IMR-90 (cell line): ENCODE results near the gene TRMT10C. TPM values are rescaled to one million over a fixed set of nuclear protein-coding genes. Genes with fewer than 3 reads are reported as not detected.
"Not testable (repeated sequence)": the region's sequence is repeated elsewhere in the genome, so short reads cannot be mapped to it uniquely, and the experiment has no call there.

Experiments
- ATAC-seq: fragments of 200-7000 bp; cut with Tn5 transposase; 2 replicates; pipeline ENCODE4 v1.9.1; 2020; ENCODE audit warnings: low read depth, mild to moderate bottlenecking, moderate library complexity
- BruUV-seq: library from RNA; stranded (reverse); fragments of 400-500 nt; replicated peaks from 2 replicates; lab custom pipeline; 2021; lab: Mats Ljungman, UMichigan
- CTCF ChIA-PET: fragments of 300-600 bp; formaldehyde crosslinking; extraction: SDS; loops from one replicate; lab custom pipeline; 2021; ENCODE audit warnings: antibody characterized with exemption; lab: Yijun Ruan, JAX
- POLR2A ChIA-PET: fragments of 300-600 bp; sonication (Branson Sonifier 250); formaldehyde crosslinking; loops from one replicate; lab custom pipeline; 2022; ENCODE audit warnings: antibody characterized with exemption; ENCODE audit not compliant: unreplicated experiment; lab: Charles Lee
- DNase-seq: peaks from one replicate; pipeline ENCODE4 v3.0.0; 2013
- H2AFZ ChIP-seq: replicated peaks from 2 replicates; pipeline ENCODE3; 2013; ENCODE audit warnings: low read length, mild to moderate bottlenecking; ENCODE audit not compliant: poor library complexity
- H2AK5ac ChIP-seq: 2 replicates; pipeline ENCODE4 v1.6.1; 2013; ENCODE audit warnings: low read depth, low read length, inconsistent platforms
- H2AK9ac ChIP-seq: replicated peaks from 2 replicates; pipeline ENCODE3; 2013; ENCODE audit warnings: mild to moderate bottlenecking, low read depth, low read length, moderate library complexity; ENCODE audit not compliant: poor library complexity
- H2BK120ac ChIP-seq: 2 replicates; pipeline ENCODE4 v1.6.1; 2013; ENCODE audit warnings: low read depth, low read length, inconsistent platforms
- H2BK15ac ChIP-seq: 3 replicates; pipeline ENCODE4 v1.6.1; 2013; ENCODE audit warnings: low read depth, low read length, inconsistent platforms
- H2BK20ac ChIP-seq: 2 replicates; pipeline ENCODE4 v1.6.1; 2013; ENCODE audit warnings: low read depth, mild to moderate bottlenecking, inconsistent platforms, low read length, moderate library complexity
- H2BK5ac ChIP-seq: 2 replicates; pipeline ENCODE4 v1.6.1; 2013; ENCODE audit warnings: mild to moderate bottlenecking, low read depth, low read length, inconsistent platforms; ENCODE audit not compliant: poor library complexity, severe bottlenecking
- H3K14ac ChIP-seq: replicated peaks from 2 replicates; pipeline ENCODE4 v1.6.1; 2013; ENCODE audit warnings: low read depth, low read length, inconsistent platforms
- H3K18ac ChIP-seq: 2 replicates; pipeline ENCODE4 v1.6.1; 2013; ENCODE audit warnings: low read depth, low read length, control low read depth
- H3K23ac ChIP-seq: 2 replicates; pipeline ENCODE4 v1.6.1; 2013; ENCODE audit warnings: low read depth, low read length, inconsistent platforms
- H3K27ac ChIP-seq: 2 replicates; pipeline ENCODE4 v1.5.1; 2013; ENCODE audit warnings: mild to moderate bottlenecking, control low read depth, low read length; ENCODE audit not compliant: insufficient read depth
- H3K27me3 ChIP-seq: 2 replicates; pipeline ENCODE4 v1.6.1; 2013; ENCODE audit warnings: low read length; ENCODE audit not compliant: control insufficient read depth, insufficient read depth
- H3K36me3 ChIP-seq: 2 replicates; pipeline ENCODE4 v1.6.1; 2013; ENCODE audit warnings: low read length, mixed read lengths; ENCODE audit not compliant: control insufficient read depth, insufficient read depth
- H3K4ac ChIP-seq: 2 replicates; pipeline ENCODE4 v1.6.1; 2013; ENCODE audit warnings: low read depth, low read length, inconsistent platforms
- H3K4me1 ChIP-seq: 2 replicates; pipeline ENCODE4 v1.6.1; 2013; ENCODE audit warnings: low read length, mixed read lengths; ENCODE audit not compliant: control insufficient read depth, insufficient read depth
- H3K4me2 ChIP-seq: 2 replicates; pipeline ENCODE4 v1.6.1; 2013; ENCODE audit warnings: low read depth, mild to moderate bottlenecking, control low read depth, low read length, moderate library complexity
- H3K4me3 ChIP-seq: 2 replicates; pipeline ENCODE4 v1.5.1; 2013; ENCODE audit warnings: low read depth, mild to moderate bottlenecking, control low read depth, low read length, moderate library complexity; ENCODE audit not compliant: insufficient read depth
- H3K56ac ChIP-seq: 2 replicates; pipeline ENCODE4 v1.6.1; 2013; ENCODE audit warnings: low read length, inconsistent platforms; ENCODE audit not compliant: insufficient read depth; ENCODE audit errors: extremely low read depth
- H3K79me1 ChIP-seq, 2 experiments: 2 replicates each; pipeline ENCODE4 v1.6.1; 2013; ENCODE audit warnings: low read length in 2 of 2, inconsistent platforms in 1 of 2, low read depth in 1 of 2
- H3K9ac ChIP-seq: 2 replicates; pipeline ENCODE4 v1.6.1; 2013; ENCODE audit warnings: low read depth, low read length, control low read depth
- H3K9me1 ChIP-seq: 2 replicates; pipeline ENCODE4 v1.6.1; 2013; ENCODE audit warnings: low read length, inconsistent platforms; ENCODE audit not compliant: insufficient read depth
- H3K9me3 ChIP-seq: 2 replicates; pipeline ENCODE4 v1.6.1; 2013; ENCODE audit warnings: low read length; ENCODE audit not compliant: control insufficient read depth, insufficient read depth
- H4K20me1 ChIP-seq: 2 replicates; pipeline ENCODE4 v1.6.1; 2013; ENCODE audit warnings: low read length, inconsistent platforms; ENCODE audit not compliant: insufficient read depth
- H4K5ac ChIP-seq: 2 replicates; pipeline ENCODE4 v1.6.1; 2013; ENCODE audit warnings: mild to moderate bottlenecking, low read depth, low read length, control low read depth
- H4K8ac ChIP-seq, 2 experiments: 2 replicates each; pipeline ENCODE4 v1.6.1; 2013; ENCODE audit warnings: low read depth in 2 of 2, low read length in 2 of 2, control low read depth in 1 of 2, inconsistent platforms in 1 of 2
- H4K91ac ChIP-seq: 2 replicates; pipeline ENCODE4 v1.6.1; 2013; ENCODE audit warnings: low read depth, low read length, inconsistent platforms; ENCODE audit not compliant: insufficient read depth
- WGBS, 2 experiments: methylation state at CpG; one replicate each; pipeline versions ENCODE4 v1.1.5 to v1.1.7; 2013; ENCODE audit warnings: missing lambda C conversion rate in 2 of 2; ENCODE audit not compliant: insufficient read length in 1 of 2; ENCODE audit errors: extremely low coverage in 2 of 2; 5-methylcytosine and 5-hydroxymethylcytosine counted together
- dilution Hi-C: fragments of 300-500 bp; cut with HindIII; formaldehyde crosslinking; loops from one replicate; pipeline ENCODE4 v1.14.3; 2018; ENCODE audit warnings: low sequenced_read_pairs; ENCODE audit not compliant: unreplicated experiment
- in situ Hi-C: fragments of 300-500 bp; cut with MboI; formaldehyde crosslinking; loops from 3 replicates; pipeline ENCODE4 v1.14.3; 2019; ENCODE audit warnings: low sequenced_read_pairs, inconsistent platforms, mixed read lengths
- intact Hi-C: fragments of 100-400 bp; cut with micrococcal nuclease; formaldehyde crosslinking; loops from 2 replicates; pipeline ENCODE4 v1.10.0; 2022
- polyA plus RNA-seq, 3 experiments: library from polyadenylated mRNA; depleted of rRNA; stranded (reverse); fragments of >200 nt; gene quantifications; 2 replicates each; pipeline ENCODE4 v1.2.3, GENCODE V29; 2012; ENCODE audit warnings: low replicate concordance in 1 of 3
- total RNA-seq: library from RNA; depleted of rRNA; stranded (reverse); fragments of >200 nt; gene quantifications from 2 replicates; pipeline ENCODE4 v1.2.3, GENCODE V29; 2012

Gene TRMT10C
- total and polyA plus RNA-seq, 2 of the 4 experiments (the other 2 are of a cell fraction), result 13.6 to 17.0 TPM

DNA sequence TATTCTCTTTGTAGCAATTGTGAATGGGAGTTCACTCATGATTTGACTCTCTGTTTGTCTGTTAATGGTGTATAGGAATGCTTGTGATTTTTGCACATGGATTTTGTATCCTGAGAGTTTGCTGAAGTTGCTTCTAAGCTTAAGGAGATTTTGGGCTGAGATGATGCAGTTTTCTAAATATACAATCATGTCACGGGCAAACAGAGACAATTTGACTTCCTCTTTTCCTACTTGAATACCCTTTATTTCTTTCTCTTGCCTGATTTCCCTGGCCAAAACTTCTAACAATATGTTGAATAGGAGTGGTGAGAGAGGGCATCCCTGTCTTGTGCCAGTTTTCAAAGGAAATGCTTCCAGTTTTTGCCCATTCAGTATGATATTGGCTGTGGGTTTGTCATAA lies 24.7 kb upstream of the TRMT10C start:
- ATAC-seq, DNase-seq, H2AFZ ChIP-seq, H3K9ac ChIP-seq, H3K4me1 ChIP-seq, H2BK120ac ChIP-seq, CTCF ChIA-PET, H3K4me3 ChIP-seq, H3K27me3 ChIP-seq, H2BK15ac ChIP-seq, H3K4me2 ChIP-seq, H3K9me1 ChIP-seq, H3K27ac ChIP-seq, H2AK9ac ChIP-seq, H3K36me3 ChIP-seq, H4K5ac ChIP-seq, dilution Hi-C loops, H3K23ac ChIP-seq, in situ Hi-C loops, H3K14ac ChIP-seq, H4K91ac ChIP-seq, H3K56ac ChIP-seq, BruUV-seq, H2BK5ac ChIP-seq, H2AK5ac ChIP-seq, H4K20me1 ChIP-seq, H3K9me3 ChIP-seq, H4K8ac ChIP-seq, H3K79me1 ChIP-seq, H3K18ac ChIP-seq, H3K4ac ChIP-seq, POLR2A ChIA-PET, intact Hi-C loops, H2BK20ac ChIP-seq: not testable (repeated sequence)
- no CpG with 5 or more reads among the region's 1 CpG for WGBS, 2 experiments
